Stomach (tissue), 4 donors: ENCODE data around the gene SCMH1.

Source experiments
- EP300 ChIP-seq: sonication (generic); formaldehyde crosslinking; IDR thresholded peaks from one replicate; pipeline ENCODE4 v1.6.1; 2017; ENCODE audit warnings: antibody characterized with exemption
- POLR2A ChIP-seq, 4 donors: fragments of 450-650 bp; IDR thresholded peaks; one replicate each; pipeline ENCODE4 v1.6.1; 2016; ENCODE audit warnings: antibody characterized with exemption in 4 of 4, control low read depth in 2 of 4, mild to moderate bottlenecking in 1 of 4, moderate library complexity in 1 of 4
- TF ChIP-seq, protein P1 (sequence below), 7 experiments: fragments of 450-650 bp in 4 of 7; fragments of 200-600 bp in 3 of 7; sonication (generic) in 3 of 7; IDR thresholded peaks; one replicate each; pipeline ENCODE4 v1.5.1; 2016 to 2019; ENCODE audit warnings: antibody characterized with exemption in 7 of 7, control low read depth in 2 of 7, mild to moderate bottlenecking in 1 of 7

DNA sequence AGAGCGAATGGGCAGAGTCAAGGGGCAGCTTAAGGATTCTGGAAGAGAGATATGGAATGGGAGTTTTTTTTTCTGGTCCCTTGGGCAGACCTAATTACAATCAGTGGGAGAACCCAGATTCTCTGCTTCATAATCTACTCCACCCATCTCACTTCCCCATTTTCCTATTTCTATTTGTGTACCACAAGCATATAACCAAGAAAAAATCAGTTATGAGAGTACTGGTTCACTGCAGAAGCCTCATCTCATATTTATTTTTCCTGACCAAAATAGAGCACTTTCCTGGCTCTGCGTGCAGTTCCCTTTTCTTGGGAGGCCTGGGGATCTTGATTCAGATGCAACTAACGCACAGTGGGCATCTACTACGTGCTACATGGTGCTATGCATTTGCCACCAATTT lies 138.3 kb downstream of the SCMH1 start:
- TF ChIP-seq, protein P1, sequence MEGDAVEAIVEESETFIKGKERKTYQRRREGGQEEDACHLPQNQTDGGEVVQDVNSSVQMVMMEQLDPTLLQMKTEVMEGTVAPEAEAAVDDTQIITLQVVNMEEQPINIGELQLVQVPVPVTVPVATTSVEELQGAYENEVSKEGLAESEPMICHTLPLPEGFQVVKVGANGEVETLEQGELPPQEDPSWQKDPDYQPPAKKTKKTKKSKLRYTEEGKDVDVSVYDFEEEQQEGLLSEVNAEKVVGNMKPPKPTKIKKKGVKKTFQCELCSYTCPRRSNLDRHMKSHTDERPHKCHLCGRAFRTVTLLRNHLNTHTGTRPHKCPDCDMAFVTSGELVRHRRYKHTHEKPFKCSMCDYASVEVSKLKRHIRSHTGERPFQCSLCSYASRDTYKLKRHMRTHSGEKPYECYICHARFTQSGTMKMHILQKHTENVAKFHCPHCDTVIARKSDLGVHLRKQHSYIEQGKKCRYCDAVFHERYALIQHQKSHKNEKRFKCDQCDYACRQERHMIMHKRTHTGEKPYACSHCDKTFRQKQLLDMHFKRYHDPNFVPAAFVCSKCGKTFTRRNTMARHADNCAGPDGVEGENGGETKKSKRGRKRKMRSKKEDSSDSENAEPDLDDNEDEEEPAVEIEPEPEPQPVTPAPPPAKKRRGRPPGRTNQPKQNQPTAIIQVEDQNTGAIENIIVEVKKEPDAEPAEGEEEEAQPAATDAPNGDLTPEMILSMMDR (IDR thresholded peaks at IDR 0.05): no peak
- no peak for TF ChIP-seq POLR2A (IDR thresholded peaks at IDR 0.05)
- TF ChIP-seq EP300: no peak
